ENCODE results near the gene TMEM31.

TMEM31 gene

GRCh38 chrX:103733017-103733416 is 22.3 kb downstream of the TMEM31 start:
- no peak overlapping the region for H3K4me3 ChIP-seq (ENCODE audit: control insufficient read depth, low read depth, low read length)
- peak; percentile 24 for DNase-seq (ENCODE audit: low read depth)
- TF ChIP-seq CTCF (conservative IDR thresholded peaks at IDR 0.05; ENCODE audit: control insufficient read depth, insufficient read depth, low read depth, low read length), result no peak

- TF ChIP-seq CTCF (conservative IDR thresholded peaks at IDR 0.05; ENCODE audit: control insufficient read depth, insufficient read depth, low read depth, low read length), result no peak
- DNase-seq (ENCODE audit: low read depth), result peak; percentile 55
- no peak overlapping the region for H3K4me3 ChIP-seq (ENCODE audit: control insufficient read depth, low read depth, low read length)
Measured at GRCh38 chrX:103734125-103734760, 23.5 kb downstream of the TMEM31 start.

GRCh38 chrX:103737696-103738095 is 27.0 kb downstream of the TMEM31 start:
- no peak for DNase-seq (ENCODE audit: low read depth)
- no peak for TF ChIP-seq CTCF (conservative IDR thresholded peaks at IDR 0.05; ENCODE audit: control insufficient read depth, insufficient read depth, low read depth, low read length)
- no peak overlapping the region for H3K4me3 ChIP-seq (ENCODE audit: control insufficient read depth, low read depth, low read length)

GRCh38 chrX:103739421-103739820 is 28.7 kb downstream of the TMEM31 start:
- no peak for TF ChIP-seq CTCF (conservative IDR thresholded peaks at IDR 0.05; ENCODE audit: control insufficient read depth, insufficient read depth, low read depth, low read length)
- H3K4me3 ChIP-seq (ENCODE audit: control insufficient read depth, low read depth, low read length), result no peak overlapping the region
- DNase-seq (ENCODE audit: low read depth), result no peak

- no peak overlapping the region for H3K4me3 ChIP-seq (ENCODE audit: control insufficient read depth, low read depth, low read length)
- no peak for DNase-seq (ENCODE audit: low read depth)
- TF ChIP-seq CTCF (conservative IDR thresholded peaks at IDR 0.05; ENCODE audit: control insufficient read depth, insufficient read depth, low read depth, low read length), result no peak
Measured at GRCh38 chrX:103741879-103742278, 31.2 kb downstream of the TMEM31 start.

- no peak overlapping the region for H3K4me3 ChIP-seq (ENCODE audit: control insufficient read depth, low read depth, low read length)
- DNase-seq (ENCODE audit: low read depth), result no peak
- TF ChIP-seq CTCF (conservative IDR thresholded peaks at IDR 0.05; ENCODE audit: control insufficient read depth, insufficient read depth, low read depth, low read length), result no peak
Measured at GRCh38 chrX:103742339-103742738, 31.6 kb downstream of the TMEM31 start.

- DNase-seq (ENCODE audit: low read depth), result no peak
- TF ChIP-seq CTCF (conservative IDR thresholded peaks at IDR 0.05; ENCODE audit: control insufficient read depth, insufficient read depth, low read depth, low read length), result no peak
- H3K4me3 ChIP-seq (ENCODE audit: control insufficient read depth, low read depth, low read length), result no peak overlapping the region
Measured at GRCh38 chrX:103747163-103747562, 36.5 kb downstream of the TMEM31 start.
